Femur (tissue), 1 donor: Measurements from ENCODE around the gene MSH5.
"Not testable (repeated sequence)": the region's sequence is repeated elsewhere in the genome, so short reads cannot be mapped to it uniquely, and the experiment has no call there.

Experiments
- DNase-seq: peaks from one replicate; pipeline ENCODE4 v3.0.0-alpha.2; 2017

MSH5 gene

DNA sequence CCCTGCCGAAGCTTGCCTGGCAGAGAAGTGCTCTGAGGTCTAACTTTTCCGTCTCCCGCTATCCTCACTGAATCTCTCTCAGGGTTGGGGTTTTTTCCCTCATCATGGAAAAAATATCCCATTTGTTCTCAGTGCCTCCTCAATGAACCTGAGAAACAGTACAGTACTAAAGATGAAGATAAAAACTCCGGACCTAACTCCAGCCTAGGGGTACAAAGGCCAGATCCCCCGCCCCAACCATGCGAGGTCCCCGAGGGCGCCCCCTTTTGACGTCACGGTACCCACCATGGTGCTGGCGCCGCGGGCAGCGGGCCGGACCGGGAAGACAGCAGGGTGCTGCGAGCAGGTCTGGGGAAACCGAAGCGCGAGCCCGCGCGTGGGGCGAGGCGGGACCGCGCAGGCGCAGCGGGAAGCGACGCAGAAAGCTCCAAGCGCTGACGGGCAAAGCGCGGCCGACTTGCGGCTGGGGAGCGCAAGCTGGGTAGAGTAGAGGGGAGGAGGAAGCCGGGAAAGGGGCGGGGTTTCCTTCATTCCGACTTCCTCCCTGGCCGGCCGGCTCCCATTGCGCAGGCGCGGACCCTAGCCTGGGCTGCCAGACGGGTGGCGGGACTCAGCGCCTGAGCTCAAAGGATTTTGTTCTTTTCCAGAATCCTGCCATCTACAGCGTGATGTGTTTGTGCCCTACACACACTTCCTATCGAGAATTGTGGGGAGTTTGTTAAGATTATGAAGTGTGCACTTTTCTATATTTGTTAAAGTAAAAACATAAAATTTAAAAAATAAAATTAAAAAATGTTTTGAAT is 66.9 kb downstream of the MSH5 start, which contains the start of gene LSM2:
LSM2 (minus strand) TSS at position 497 of the 803 bp plus-strand sequence; CDS start at position 288, 209 bp downstream.
- peak; percentile 98 for DNase-seq

DNA sequence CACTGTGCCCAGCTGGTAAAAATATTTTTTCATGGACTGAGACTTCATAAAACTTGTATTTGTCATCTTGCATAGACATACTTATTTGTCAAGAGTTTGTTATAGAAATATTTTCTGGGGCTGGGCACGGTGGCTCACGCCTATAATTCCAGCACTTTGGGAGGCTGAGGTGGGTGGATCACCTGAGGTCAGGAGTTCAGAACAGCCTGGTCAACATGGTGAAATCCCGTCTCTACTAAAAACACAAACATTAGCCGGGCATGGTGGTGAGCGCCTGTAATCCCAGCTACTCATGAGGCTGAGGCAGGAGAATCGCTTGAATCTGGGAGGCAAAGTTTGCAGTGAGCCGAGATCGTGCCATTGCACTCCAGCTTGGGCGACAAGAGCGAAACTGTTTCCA is 68.8 kb downstream of the MSH5 start:
- not testable (repeated sequence) for DNase-seq

DNA sequence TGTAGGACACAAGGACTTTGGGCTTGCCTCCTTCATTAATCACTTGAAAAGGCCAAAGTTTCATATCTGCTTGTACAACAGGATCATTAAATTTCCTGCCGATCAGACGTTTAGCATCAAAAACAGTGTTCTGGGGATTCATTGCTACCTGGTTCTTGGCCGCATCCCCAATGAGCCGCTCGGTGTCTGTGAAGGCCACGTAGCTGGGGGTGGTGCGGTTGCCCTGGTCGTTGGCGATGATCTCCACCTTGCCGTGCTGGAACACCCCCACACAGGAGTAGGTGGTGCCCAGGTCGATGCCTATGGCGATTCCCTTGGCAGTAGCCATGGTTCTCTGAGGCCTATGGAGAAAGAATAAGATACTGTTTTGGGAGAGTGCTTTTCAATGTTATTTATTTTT is 71.8 kb downstream of the MSH5 start:
- DNase-seq = no peak
